Activated naive CD4-positive, alpha-beta T cell treated with anti-CD3 and anti-CD28 coated beads, Interleukin-2, amount 50 U/mL, for 16 hours (primary cell): ENCODE measurements around the gene SFTPD.
"Not testable (repeated sequence)": the region's sequence is repeated elsewhere in the genome, so short reads cannot be mapped to it uniquely, and the experiment has no call there.

Experiments
- DNase-seq: peaks from one replicate; pipeline ENCODE4 v3.0.0-alpha.2; 2020

The SFTPD gene

GRCh38 chr10:79923669-79924068 lies 25.2 kb downstream of the SFTPD start:
- no peak for DNase-seq

DNA sequence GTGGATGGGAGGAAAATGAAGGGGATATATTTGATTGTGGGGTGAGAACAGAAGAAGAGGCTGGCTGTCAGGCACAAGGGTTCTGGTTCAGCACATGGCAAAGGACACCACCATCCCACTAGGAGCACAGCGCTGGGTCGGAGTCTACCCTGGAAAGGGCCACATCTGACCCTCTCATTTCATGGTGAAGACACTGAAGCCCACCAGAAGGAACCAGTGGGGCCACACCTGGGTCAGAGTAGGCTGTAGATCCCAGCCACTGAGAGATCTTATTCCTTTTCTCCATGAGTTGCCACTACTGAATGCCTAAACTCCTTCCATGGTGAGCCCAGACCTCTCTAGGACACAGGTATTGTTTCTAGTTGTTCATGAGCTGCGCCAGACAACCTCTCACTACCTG lies 25.8 kb downstream of the SFTPD start:
- no peak for DNase-seq

DNA sequence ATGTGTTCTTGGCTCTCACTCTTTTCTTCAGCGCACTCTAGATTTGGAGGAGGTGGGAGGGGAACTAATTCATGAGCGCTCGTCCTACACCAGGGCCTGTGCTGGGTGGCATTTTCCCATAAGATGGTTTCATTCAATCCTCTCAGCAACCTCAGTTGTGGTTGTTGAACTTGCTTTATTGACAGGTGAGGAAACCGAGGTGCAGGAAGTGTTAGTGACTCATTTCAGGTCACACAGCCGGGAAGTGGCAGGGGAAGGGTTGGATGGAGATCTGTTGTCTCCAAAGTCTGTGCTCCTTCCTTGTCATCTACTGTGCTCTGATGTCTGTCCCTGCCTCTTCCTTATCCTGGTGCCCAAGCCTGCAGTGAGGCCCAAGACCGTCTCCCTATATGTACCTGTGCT lies 26.9 kb downstream of the SFTPD start:
- DNase-seq = not testable (repeated sequence)

DNA sequence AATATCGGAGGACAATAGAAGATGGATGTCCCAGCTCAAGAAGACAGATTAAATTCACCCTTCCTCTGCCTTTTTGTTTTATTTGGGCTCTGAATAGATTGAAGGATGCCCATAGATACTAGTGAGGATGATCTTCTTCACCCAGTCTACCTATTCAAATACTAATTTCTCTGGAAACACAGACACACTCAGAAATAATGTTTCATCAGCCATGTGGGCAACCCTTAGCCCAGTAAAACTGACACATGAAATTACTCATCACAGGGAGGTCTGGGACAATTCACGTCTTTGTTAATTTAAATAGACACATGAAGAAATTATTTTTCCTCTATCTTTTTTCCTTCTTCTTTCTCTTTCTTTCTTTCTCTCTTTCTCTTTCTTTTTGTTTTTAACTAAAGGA lies 33.1 kb downstream of the SFTPD start:
- DNase-seq = not testable (repeated sequence)

GRCh38 chr10:79914512-79914911 lies 34.4 kb downstream of the SFTPD start:
- not testable (repeated sequence) for DNase-seq

DNA sequence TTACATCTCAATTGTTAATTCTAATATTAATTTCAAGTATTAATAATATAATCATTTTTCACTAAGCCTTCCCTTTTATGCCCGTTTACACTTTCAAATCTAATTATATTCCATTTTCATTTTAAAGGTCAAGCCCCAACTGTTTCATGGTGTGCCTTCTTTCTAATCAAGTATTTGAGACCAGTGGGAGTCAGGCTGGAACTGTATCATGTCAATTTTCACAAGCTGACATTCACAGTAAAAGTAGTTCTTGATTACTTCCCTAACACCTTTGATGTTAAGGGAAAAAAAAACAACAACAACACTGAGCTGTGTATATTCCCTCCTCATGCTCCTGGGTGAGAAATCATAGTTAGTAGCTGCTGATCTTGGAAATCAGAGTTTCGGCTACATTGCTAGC lies 38.1 kb downstream of the SFTPD start:
- DNase-seq = no peak

DNA sequence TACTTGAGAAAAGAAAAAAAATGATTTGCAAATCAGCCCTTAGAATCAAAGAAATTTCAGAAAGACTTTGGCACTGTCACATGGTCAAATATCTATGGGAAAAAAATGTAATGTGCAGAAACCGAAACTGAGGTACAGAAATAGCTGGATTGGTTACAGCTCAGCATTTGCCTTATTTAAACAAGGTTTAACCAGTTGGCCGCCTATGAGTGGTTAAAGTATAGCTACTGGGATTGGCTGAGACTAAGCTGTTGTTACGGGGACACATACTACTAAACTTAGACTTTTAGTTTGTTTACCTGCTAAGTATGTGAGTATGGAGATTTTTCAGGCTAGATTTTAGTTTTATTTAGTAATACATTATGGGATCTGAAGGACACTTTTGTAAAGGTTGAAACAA lies 38.6 kb downstream of the SFTPD start:
- DNase-seq = no peak

- DNase-seq = no peak
Observed at GRCh38 chr10:79905322-79906314, 43.3 kb downstream of the SFTPD start.

GRCh38 chr10:79904671-79905321 lies 44.1 kb downstream of the SFTPD start:
- DNase-seq = peak; percentile 53

GRCh38 chr10:79901571-79901970 lies 47.3 kb downstream of the SFTPD start:
- not testable (repeated sequence) for DNase-seq

DNA sequence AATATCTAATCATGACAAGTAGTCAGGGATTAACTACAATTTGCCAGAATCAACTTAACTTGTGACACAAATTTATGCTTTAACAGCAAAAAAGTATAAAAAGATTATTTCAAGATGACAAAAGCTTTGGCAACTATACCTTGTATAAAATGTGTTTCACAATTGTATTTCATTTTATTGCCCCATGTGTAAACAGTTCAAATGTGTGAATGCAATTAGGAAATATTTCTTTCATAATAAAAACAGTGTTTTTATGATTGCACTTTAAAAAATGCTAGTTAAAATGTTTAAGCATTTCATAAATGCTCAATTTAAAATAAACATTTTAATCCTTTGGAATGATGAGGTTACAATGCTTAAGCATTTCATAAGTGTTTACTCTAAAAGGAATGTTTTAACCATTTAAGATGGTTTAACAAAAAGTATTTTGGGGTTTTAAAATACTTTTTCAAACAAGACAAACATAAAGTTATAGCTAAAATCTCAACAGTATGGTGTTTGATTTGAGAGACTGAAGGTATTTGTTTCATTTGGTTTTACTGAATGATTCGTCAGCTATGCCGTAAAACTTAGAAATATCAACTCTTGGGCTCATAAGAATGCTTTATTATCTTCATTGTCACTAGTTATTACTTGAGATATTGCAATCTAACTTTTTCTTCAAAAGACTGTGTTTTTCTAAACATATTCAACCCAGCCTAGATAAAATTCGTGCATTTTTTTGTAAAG lies 50.1 kb downstream of the SFTPD start:
- no peak for DNase-seq

DNA sequence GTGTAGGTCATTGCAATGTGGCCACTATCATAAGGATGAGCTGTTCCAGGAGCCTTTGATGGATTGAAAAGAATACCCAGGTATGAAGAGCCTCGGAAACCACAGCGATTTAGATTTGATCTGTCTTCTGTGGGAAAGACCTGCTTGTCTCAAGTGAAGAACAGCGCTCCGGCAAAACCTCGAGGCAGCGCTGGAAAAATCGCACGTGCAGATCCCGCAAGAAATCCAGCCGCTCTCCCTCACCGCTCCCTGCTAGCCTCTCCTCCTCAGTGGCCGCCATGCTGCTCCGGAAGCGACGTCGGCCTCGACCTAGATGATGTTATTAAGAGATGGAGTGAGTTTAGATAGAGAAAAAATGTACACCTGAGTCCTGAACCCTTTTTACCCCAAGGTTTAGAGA lies 56.0 kb downstream of the SFTPD start:
- DNase-seq = not testable (repeated sequence)

GRCh38 chr10:79890469-79890868 lies 58.4 kb downstream of the SFTPD start:
- no peak for DNase-seq

GRCh38 chr10:79888984-79889383 lies 59.9 kb downstream of the SFTPD start:
- DNase-seq = not testable (repeated sequence)
